ENCODE data around the gene CFAP299. TPM values are rescaled to one million over a fixed set of nuclear protein-coding genes. Genes with fewer than 3 reads are reported as not detected.

CFAP299 gene
- polyA plus RNA-seq, 2 of the 4 experiments (the other 2 are of a cell fraction), result not detected

GRCh38 chr4:80999943-81000342 is 664.4 kb downstream of the CFAP299 start:
- DNase-seq (ENCODE audit: low read depth in 1 of 2, low spot score in 1 of 2), result no peak
- Histone ChIP-seq H3K27ac (no peak overlapping the region), H3K4me2 (no peak overlapping the region), H3K4me1 (no peaks in the 10 kb centered on the region), H3K9me3 (no peaks in the 10 kb centered on the region), H3K4me3 (no peak overlapping the region)
- POLR2A ChIA-PET, result no interaction called here
- CTCF ChIA-PET, result no interaction called here
- no peak for TF ChIP-seq NFE2L2 (conservative IDR thresholded peaks at IDR 0.05; ENCODE audit: low read length)
- TF ChIP-seq ESRRA (IDR thresholded peaks at IDR 0.05; ENCODE audit: borderline replicate concordance, low read length), result no peak
- TF ChIP-seq CBX8 (IDR thresholded peaks at IDR 0.05), result no peak
- no peak for TF ChIP-seq ZNF302 (CRISPR knock-in tag; IDR thresholded peaks at IDR 0.05)
- TF ChIP-seq GATA3 (IDR thresholded peaks at IDR 0.05; ENCODE audit: borderline replicate concordance), result no peak
- TF ChIP-seq ELK1 (IDR thresholded peaks at IDR 0.05; ENCODE audit: low read depth, low read length), result no peak
- TF ChIP-seq ZSCAN20 (CRISPR knock-in tag; IDR thresholded peaks at IDR 0.05), result no peak
- no peak for TF ChIP-seq ATOH8 (CRISPR knock-in tag; IDR thresholded peaks at IDR 0.05; ENCODE audit: low read depth)
- TF ChIP-seq E2F6 (IDR thresholded peaks at IDR 0.05; ENCODE audit: borderline replicate concordance, low read depth), result no peak
- no peak for TF ChIP-seq RNF2 (IDR thresholded peaks at IDR 0.05; ENCODE audit: borderline replicate concordance, low read depth)
- TF ChIP-seq HES2 (IDR thresholded peaks at IDR 0.05), result no peak
- no peak for TF ChIP-seq MYC (IDR thresholded peaks at IDR 0.05; ENCODE audit: borderline replicate concordance, low read length)
- FAIRE-seq, result no peak
- WGBS (ENCODE audit: missing lambda C conversion rate), result 2% methylated on average over 3 of the region's 3 CpGs
- ATAC-seq, result no peak

- ATAC-seq, result no peak
- no peak for TF ChIP-seq PHF8 (IDR thresholded peaks at IDR 0.05; ENCODE audit: borderline replicate concordance, low read depth)
- no peak for TF ChIP-seq E2F6 (IDR thresholded peaks at IDR 0.05; ENCODE audit: borderline replicate concordance, low read depth)
- no peak for TF ChIP-seq HEYL (CRISPR knock-in tag; IDR thresholded peaks at IDR 0.05)
- TF ChIP-seq CTCF (IDR thresholded peaks at IDR 0.05), result no peak
- no peak for TF ChIP-seq POLR2A (IDR thresholded peaks at IDR 0.05; ENCODE audit: low read length)
- TF ChIP-seq EP300 (IDR thresholded peaks at IDR 0.05), result no peak
- no peaks in the 10 kb centered on the region for H3K9me3 ChIP-seq
- ChIA-PET CTCF (interaction anchor here (0.7 kb wide), 1 partner anchor 639 kb away, joined by 3 read pairs; no protein-coding TSS in a partner anchor), POLR2A (no interaction called here)
- DNase-seq (ENCODE audit: low read depth in 1 of 2, low spot score in 1 of 2), result no peak
- no peak overlapping the region for H3K27ac ChIP-seq
- no peak for FAIRE-seq
- no peak overlapping the region for H3K4me2 ChIP-seq
- no peaks in the 10 kb centered on the region for H3K4me1 ChIP-seq
- 3% methylated on average over 2 of the region's 2 CpGs for WGBS (ENCODE audit: missing lambda C conversion rate)
- H3K4me3 ChIP-seq, result no peak overlapping the region
Observed at GRCh38 chr4:81003597-81004111, 668.1 kb downstream of the CFAP299 start.

GRCh38 chr4:81007417-81007816 is 671.9 kb downstream of the CFAP299 start:
- no peak overlapping the region for H3K4me3 ChIP-seq
- H3K27ac ChIP-seq, result no peak overlapping the region
- WGBS (ENCODE audit: missing lambda C conversion rate), result 0% methylated on average over 2 of the region's 2 CpGs
- CTCF ChIA-PET, result no interaction called here
- FAIRE-seq, result no peak
- no peaks in the 10 kb centered on the region for H3K4me1 ChIP-seq
- no peak overlapping the region for H3K4me2 ChIP-seq
- no peak for DNase-seq (ENCODE audit: low read depth in 1 of 2, low spot score in 1 of 2)
- no peaks in the 10 kb centered on the region for H3K9me3 ChIP-seq
- ATAC-seq, result no peak
- POLR2A ChIA-PET, result no interaction called here
- TF ChIP-seq EHF (CRISPR knock-in tag; IDR thresholded peaks at IDR 0.05) (no peak), MAFK (IDR thresholded peaks at IDR 0.05; ENCODE audit: partially characterized antibody) (no peak), HOXB13 (CRISPR knock-in tag; IDR thresholded peaks at IDR 0.05; ENCODE audit: low read depth) (no peak), RAD21 (conservative IDR thresholded peaks at IDR 0.05 in 1 of 2, IDR thresholded peaks at IDR 0.05 in 1 of 2) (no peak), HDAC2 (IDR thresholded peaks at IDR 0.05) (no peak), BHLHE40 (IDR thresholded peaks at IDR 0.05; ENCODE audit: low read depth, low read length) (no peak), HES2 (IDR thresholded peaks at IDR 0.05) (no peak), USF2 (IDR thresholded peaks at IDR 0.05) (no peak), HEYL (CRISPR knock-in tag; IDR thresholded peaks at IDR 0.05) (no peak), NR3C1 (IDR thresholded peaks at IDR 0.05) (no peak), RFX5 (IDR thresholded peaks at IDR 0.05) (no peak), HMGXB4 (CRISPR knock-in tag; IDR thresholded peaks at IDR 0.05; ENCODE audit: borderline replicate concordance) (no peak)

Measured in A549 (cell line).